WTC11 (cell line): ENCODE results near the gene MEIOSIN. TPM values are rescaled to one million over a fixed set of nuclear protein-coding genes. Genes with fewer than 3 reads are reported as not detected.

Experiments used
- ATAC-seq: fragments of 200-7000 bp; cut with Tn5 transposase; 2 replicates; pipeline ENCODE4 v1.10.0; 2021; ENCODE audit warnings: mild to moderate bottlenecking, moderate library complexity
- CTCF ChIA-PET: fragments of 300-600 bp; sonication (Branson Sonifier 250); formaldehyde crosslinking; loops from one replicate; lab custom pipeline; 2021; ENCODE audit warnings: antibody characterized with exemption; lab: Charles Lee
- POLR2A ChIA-PET: fragments of 350-600 bp; sonication (Branson Sonifier 250); formaldehyde crosslinking; loops from one replicate; lab custom pipeline; 2021; ENCODE audit warnings: antibody characterized with exemption; lab: Charles Lee
- DNase-seq: peaks from one replicate; pipeline ENCODE4 v3.0.0; 2021; ENCODE audit warnings: low spot score
- H3K27ac Mint-ChIP-seq: 2 replicates; pipeline ENCODE4 v1.8.0; 2021; ENCODE audit warnings: mixed read lengths
- H3K27me3 Mint-ChIP-seq: 2 replicates; pipeline ENCODE4 v1.8.0; 2021; ENCODE audit warnings: low read depth, mild to moderate bottlenecking, moderate library complexity, mixed read lengths
- H3K36me3 Mint-ChIP-seq: 2 replicates; pipeline ENCODE4 v1.8.0; 2021; ENCODE audit warnings: mixed read lengths
- H3K4me1 Mint-ChIP-seq: 2 replicates; pipeline ENCODE4 v1.8.0; 2022; ENCODE audit warnings: mixed read lengths
- H3K4me3 Mint-ChIP-seq: 2 replicates; pipeline ENCODE4 v1.8.0; 2021; ENCODE audit warnings: mild to moderate bottlenecking, moderate library complexity, mixed read lengths
- H3K9me3 Mint-ChIP-seq: 2 replicates; pipeline ENCODE4 v1.8.0; 2021; ENCODE audit warnings: mixed read lengths
- AR ChIP-seq: fragments of 250-450 bp; sonication (Bioruptor Pico); IDR thresholded peaks from 2 replicates; pipeline ENCODE4 v1.9.0; 2021; ENCODE audit warnings: mild to moderate bottlenecking
- ARID4B ChIP-seq: sonication (generic); formaldehyde crosslinking; IDR thresholded peaks from 2 replicates; pipeline ENCODE4 v1.8.0; 2023; ENCODE audit warnings: missing genetic modification reagents, mild to moderate bottlenecking, borderline replicate concordance
- ERG ChIP-seq: fragments of 250-450 bp; sonication (Bioruptor Pico); IDR thresholded peaks from 2 replicates; pipeline ENCODE4 v1.8.0; 2021; ENCODE audit warnings: mild to moderate bottlenecking
- IRF1 ChIP-seq: sonication (generic); formaldehyde crosslinking; IDR thresholded peaks from 2 replicates; pipeline ENCODE4 v1.8.0; 2023; ENCODE audit warnings: missing genetic modification reagents
- IRF2 ChIP-seq: sonication (generic); formaldehyde crosslinking; IDR thresholded peaks from 2 replicates; pipeline ENCODE4 v1.8.0; 2022; ENCODE audit warnings: low read depth, missing genetic modification reagents, borderline replicate concordance
- KAT7 ChIP-seq: sonication (generic); formaldehyde crosslinking; IDR thresholded peaks from 2 replicates; pipeline ENCODE4 v1.8.1; 2023; ENCODE audit warnings: missing genetic modification reagents, mild to moderate bottlenecking, borderline replicate concordance
- NFYB ChIP-seq: sonication (generic); formaldehyde crosslinking; conservative IDR thresholded peaks from 2 replicates; pipeline ENCODE4 v1.8.0; 2022; ENCODE audit warnings: low read depth, missing genetic modification reagents
- SMAD3 ChIP-seq: sonication (generic); formaldehyde crosslinking; IDR thresholded peaks from 2 replicates; pipeline ENCODE4 v1.8.0; 2022; ENCODE audit warnings: missing genetic modification reagents, mild to moderate bottlenecking, borderline replicate concordance
- SMAD4 ChIP-seq: sonication (generic); formaldehyde crosslinking; IDR thresholded peaks from 2 replicates; pipeline ENCODE4 v1.8.0; 2022; ENCODE audit warnings: mild to moderate bottlenecking, missing genetic modification reagents
- TP53 ChIP-seq: sonication (generic); formaldehyde crosslinking; IDR thresholded peaks from 2 replicates; pipeline ENCODE4 v1.8.1; 2023; ENCODE audit warnings: mild to moderate bottlenecking, missing genetic modification reagents
- ZNF219 ChIP-seq: sonication (generic); formaldehyde crosslinking; IDR thresholded peaks from 2 replicates; pipeline ENCODE4 v1.8.0; 2023; ENCODE audit warnings: missing genetic modification reagents, mild to moderate bottlenecking, borderline replicate concordance
- total RNA-seq: library from RNA; stranded (reverse); gene quantifications from 3 replicates; pipeline ENCODE4 v1.2.3, GENCODE V29; 2021
- TF ChIP-seq, protein P1 (sequence below): sonication (generic); formaldehyde crosslinking; IDR thresholded peaks from 2 replicates; pipeline ENCODE4 v1.8.0; 2022; ENCODE audit warnings: missing genetic modification reagents
- TF ChIP-seq, protein P2 (sequence below): sonication (generic); formaldehyde crosslinking; IDR thresholded peaks from 2 replicates; pipeline ENCODE4 v1.8.0; 2022; ENCODE audit warnings: mild to moderate bottlenecking, missing genetic modification reagents
- TF ChIP-seq, protein P3 (sequence below): sonication (generic); formaldehyde crosslinking; IDR thresholded peaks from 2 replicates; pipeline ENCODE4 v1.8.0; 2022; ENCODE audit warnings: mild to moderate bottlenecking, missing genetic modification reagents
- TF ChIP-seq, protein P4 (sequence below): fragments of 250-450 bp; sonication (Bioruptor Pico); IDR thresholded peaks from 2 replicates; pipeline ENCODE4 v1.9.0; 2021; ENCODE audit warnings: mild to moderate bottlenecking
- TF ChIP-seq, protein P5 (sequence below): sonication (generic); formaldehyde crosslinking; IDR thresholded peaks from 2 replicates; pipeline ENCODE4 v1.8.1; 2022; ENCODE audit warnings: low read depth, missing genetic modification reagents, borderline replicate concordance

The MEIOSIN gene
- total RNA-seq, 1 experiment from 2014 or later, result not detected

GRCh38 chr19:45790942-45791341 lies 57.7 kb downstream of the MEIOSIN start:
- ATAC-seq, result no peak
- Mint-ChIP-seq H3K4me3 (peak overlapping the region; percentile 91), H3K36me3 (peaks cover 32% of the 10 kb centered on the region), H3K27me3 (peaks cover 21% of the 10 kb centered on the region), H3K9me3 (no peaks in the 10 kb centered on the region), H3K4me1 (peaks cover 17% of the 10 kb centered on the region), H3K27ac (no peak overlapping the region; the same call in 1 of the 2 replicates)
- no peak for DNase-seq
- ChIA-PET POLR2A (no interaction called here), CTCF (interaction anchor here (0.9 to 2.6 kb wide), 3 partner anchors 8 to 21 kb away, joined by 3 to 12 read pairs (median 4); partner anchors contain the start of gene DMPK)
- TF ChIP-seq KAT7 (no peak), ERG (CRISPR knock-in tag) (no peak), NFYB (CRISPR knock-in tag) (no peak), IRF2 (no peak)
- TF ChIP-seq, protein P1, sequence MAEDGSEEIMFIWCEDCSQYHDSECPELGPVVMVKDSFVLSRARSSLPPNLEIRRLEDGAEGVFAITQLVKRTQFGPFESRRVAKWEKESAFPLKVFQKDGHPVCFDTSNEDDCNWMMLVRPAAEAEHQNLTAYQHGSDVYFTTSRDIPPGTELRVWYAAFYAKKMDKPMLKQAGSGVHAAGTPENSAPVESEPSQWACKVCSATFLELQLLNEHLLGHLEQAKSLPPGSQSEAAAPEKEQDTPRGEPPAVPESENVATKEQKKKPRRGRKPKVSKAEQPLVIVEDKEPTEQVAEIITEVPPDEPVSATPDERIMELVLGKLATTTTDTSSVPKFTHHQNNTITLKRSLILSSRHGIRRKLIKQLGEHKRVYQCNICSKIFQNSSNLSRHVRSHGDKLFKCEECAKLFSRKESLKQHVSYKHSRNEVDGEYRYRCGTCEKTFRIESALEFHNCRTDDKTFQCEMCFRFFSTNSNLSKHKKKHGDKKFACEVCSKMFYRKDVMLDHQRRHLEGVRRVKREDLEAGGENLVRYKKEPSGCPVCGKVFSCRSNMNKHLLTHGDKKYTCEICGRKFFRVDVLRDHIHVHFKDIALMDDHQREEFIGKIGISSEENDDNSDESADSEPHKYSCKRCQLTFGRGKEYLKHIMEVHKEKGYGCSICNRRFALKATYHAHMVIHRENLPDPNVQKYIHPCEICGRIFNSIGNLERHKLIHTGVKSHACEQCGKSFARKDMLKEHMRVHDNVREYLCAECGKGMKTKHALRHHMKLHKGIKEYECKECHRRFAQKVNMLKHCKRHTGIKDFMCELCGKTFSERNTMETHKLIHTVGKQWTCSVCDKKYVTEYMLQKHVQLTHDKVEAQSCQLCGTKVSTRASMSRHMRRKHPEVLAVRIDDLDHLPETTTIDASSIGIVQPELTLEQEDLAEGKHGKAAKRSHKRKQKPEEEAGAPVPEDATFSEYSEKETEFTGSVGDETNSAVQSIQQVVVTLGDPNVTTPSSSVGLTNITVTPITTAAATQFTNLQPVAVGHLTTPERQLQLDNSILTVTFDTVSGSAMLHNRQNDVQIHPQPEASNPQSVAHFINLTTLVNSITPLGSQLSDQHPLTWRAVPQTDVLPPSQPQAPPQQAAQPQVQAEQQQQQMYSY, result no peak
- TF ChIP-seq, protein P2, sequence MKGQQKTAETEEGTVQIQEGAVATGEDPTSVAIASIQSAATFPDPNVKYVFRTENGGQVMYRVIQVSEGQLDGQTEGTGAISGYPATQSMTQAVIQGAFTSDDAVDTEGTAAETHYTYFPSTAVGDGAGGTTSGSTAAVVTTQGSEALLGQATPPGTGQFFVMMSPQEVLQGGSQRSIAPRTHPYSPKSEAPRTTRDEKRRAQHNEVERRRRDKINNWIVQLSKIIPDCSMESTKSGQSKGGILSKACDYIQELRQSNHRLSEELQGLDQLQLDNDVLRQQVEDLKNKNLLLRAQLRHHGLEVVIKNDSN (CRISPR knock-in tag), result no peak

DNA sequence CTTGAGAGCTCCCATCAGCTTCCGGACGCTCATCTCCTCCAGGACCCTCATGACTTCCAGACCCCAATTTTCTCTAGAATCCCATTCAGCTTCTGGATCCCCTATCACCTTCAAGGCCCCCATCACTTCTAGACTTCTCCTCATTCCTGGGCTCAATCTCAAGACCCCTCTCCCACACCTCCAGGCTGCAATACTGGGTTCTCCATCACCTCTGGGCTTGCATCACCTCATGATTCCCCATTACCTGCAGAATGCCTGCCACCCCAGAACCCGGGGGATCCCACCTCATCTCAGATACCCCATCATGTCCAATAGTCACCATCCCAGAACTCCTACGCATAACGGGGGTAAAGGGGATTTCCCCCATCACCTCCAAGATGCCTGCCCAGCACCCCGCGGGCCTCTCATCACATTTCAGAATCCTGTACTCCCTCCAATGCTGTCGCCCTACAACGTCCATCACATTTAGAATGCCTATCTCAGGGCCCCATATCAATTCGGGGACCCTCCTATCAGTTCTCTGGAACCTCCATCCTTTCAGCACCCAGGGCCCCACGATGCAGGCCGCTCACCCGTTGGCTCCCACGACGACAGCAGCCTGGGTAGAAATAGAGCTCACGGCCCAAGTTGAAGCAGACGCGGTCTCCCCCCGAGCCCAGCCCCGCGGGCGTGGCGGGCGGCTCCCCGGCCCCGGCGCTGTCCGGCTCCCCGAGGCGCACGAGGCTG lies 58.7 kb downstream of the MEIOSIN start:
- H3K9me3 Mint-ChIP-seq, result no peaks in the 10 kb centered on the region
- ChIA-PET CTCF (interaction anchor here (0.9 to 4.9 kb wide), 5 partner anchors 9 to 72 kb away, joined by 3 to 43 read pairs (median 12); partner anchors contain the start of genes DMPK, FOXA3, SIX5 and SYMPK), POLR2A (interaction anchor here (1.2 kb wide), 1 partner anchor 9 kb away, joined by 6 read pairs; the partner anchor contains the start of gene DMPK)
- H3K4me3 Mint-ChIP-seq, result peak overlapping the region; percentile 91
- H3K27ac Mint-ChIP-seq, result peak overlapping the region; percentile 61
- peaks cover 27% of the 10 kb centered on the region for H3K36me3 Mint-ChIP-seq
- peaks cover 17% of the 10 kb centered on the region for H3K4me1 Mint-ChIP-seq
- no peak for DNase-seq
- no peak; the same call in 1 of the 2 replicates for ATAC-seq
- H3K27me3 Mint-ChIP-seq, result peaks cover 30% of the 10 kb centered on the region
- TF ChIP-seq, protein P3, sequence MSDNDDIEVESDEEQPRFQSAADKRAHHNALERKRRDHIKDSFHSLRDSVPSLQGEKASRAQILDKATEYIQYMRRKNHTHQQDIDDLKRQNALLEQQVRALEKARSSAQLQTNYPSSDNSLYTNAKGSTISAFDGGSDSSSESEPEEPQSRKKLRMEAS (CRISPR knock-in tag), result no peak
- TF ChIP-seq ZNF219 (CRISPR knock-in tag), result no peak; the same call in 1 of the 2 replicates
- TF ChIP-seq SMAD3 (CRISPR knock-in tag), result no peak
- no peak for TF ChIP-seq TP53 (CRISPR knock-in tag)
- TF ChIP-seq AR (CRISPR knock-in tag), result no peak
- no peak for TF ChIP-seq ARID4B (CRISPR knock-in tag)
- TF ChIP-seq, protein P4, sequence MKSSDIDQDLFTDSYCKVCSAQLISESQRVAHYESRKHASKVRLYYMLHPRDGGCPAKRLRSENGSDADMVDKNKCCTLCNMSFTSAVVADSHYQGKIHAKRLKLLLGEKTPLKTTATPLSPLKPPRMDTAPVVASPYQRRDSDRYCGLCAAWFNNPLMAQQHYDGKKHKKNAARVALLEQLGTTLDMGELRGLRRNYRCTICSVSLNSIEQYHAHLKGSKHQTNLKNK, result no peak
- no peak for TF ChIP-seq IRF1 (CRISPR knock-in tag)
- no peak for TF ChIP-seq SMAD4 (CRISPR knock-in tag)
- TF ChIP-seq, protein P5, sequence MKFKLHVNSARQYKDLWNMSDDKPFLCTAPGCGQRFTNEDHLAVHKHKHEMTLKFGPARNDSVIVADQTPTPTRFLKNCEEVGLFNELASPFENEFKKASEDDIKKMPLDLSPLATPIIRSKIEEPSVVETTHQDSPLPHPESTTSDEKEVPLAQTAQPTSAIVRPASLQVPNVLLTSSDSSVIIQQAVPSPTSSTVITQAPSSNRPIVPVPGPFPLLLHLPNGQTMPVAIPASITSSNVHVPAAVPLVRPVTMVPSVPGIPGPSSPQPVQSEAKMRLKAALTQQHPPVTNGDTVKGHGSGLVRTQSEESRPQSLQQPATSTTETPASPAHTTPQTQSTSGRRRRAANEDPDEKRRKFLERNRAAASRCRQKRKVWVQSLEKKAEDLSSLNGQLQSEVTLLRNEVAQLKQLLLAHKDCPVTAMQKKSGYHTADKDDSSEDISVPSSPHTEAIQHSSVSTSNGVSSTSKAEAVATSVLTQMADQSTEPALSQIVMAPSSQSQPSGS (CRISPR knock-in tag), result no peak
